Measurements from ENCODE around the gene CACNA1C. TPM values are rescaled to one million over a fixed set of nuclear protein-coding genes. Genes with fewer than 3 reads are reported as not detected.

The CACNA1C gene
- total and polyA plus RNA-seq, 2 of the 4 experiments (the other 2 are of a cell fraction), result 1.6 to 2.6 TPM

- POLR2A ChIA-PET (ENCODE audit: unreplicated experiment), result no interaction called here
- 47% methylated on average over 2 of the region's 7 CpGs; no CpG with 5 or more reads in 1 of the 2 experiments for WGBS, 2 experiments (ENCODE audit: extremely low coverage in 2 of 2, insufficient read length in 1 of 2)
These were observed 634.9 kb downstream of the CACNA1C start for GRCh38 chr12:2687726-2688125.

More at GRCh38 chr12:2687726-2688125, 634.9 kb downstream of the CACNA1C start:
- Histone ChIP-seq H2BK5ac (ENCODE audit: low read depth, low read length, poor library complexity, severe bottlenecking) (no peak overlapping the region), H3K4me2 (ENCODE audit: low read depth, low read length) (no peak overlapping the region), H3K56ac (ENCODE audit: extremely low read depth, insufficient read depth, low read length) (no peak overlapping the region), H3K27me3 (ENCODE audit: control insufficient read depth, insufficient read depth, low read length) (peaks cover 6% of the 10 kb centered on the region), H2AK9ac (replicated peaks; ENCODE audit: low read depth, low read length, poor library complexity) (no peak overlapping the region), H3K36me3 (ENCODE audit: control insufficient read depth, insufficient read depth, low read length) (peaks cover 22% of the 10 kb centered on the region), H4K8ac (ENCODE audit: low read depth in 2 of 2, low read length in 2 of 2) (no peak overlapping the region), H3K4me1 (ENCODE audit: control insufficient read depth, insufficient read depth, low read length) (no peaks in the 10 kb centered on the region), H3K27ac (ENCODE audit: insufficient read depth, low read length) (no peak overlapping the region), H4K91ac (ENCODE audit: insufficient read depth, low read depth, low read length) (no peak overlapping the region), H3K4me3 (ENCODE audit: insufficient read depth, low read depth, low read length) (no peak overlapping the region), H3K23ac (ENCODE audit: low read depth, low read length) (no peak overlapping the region), H2BK120ac (ENCODE audit: low read depth, low read length) (no peak overlapping the region), H4K5ac (ENCODE audit: low read depth, low read length) (no peak overlapping the region), H2AFZ (replicated peaks; ENCODE audit: low read length, poor library complexity) (no peak overlapping the region), H4K20me1 (ENCODE audit: insufficient read depth, low read length) (no peaks in the 10 kb centered on the region), H3K18ac (ENCODE audit: low read depth, low read length) (no peak overlapping the region), H3K4ac (ENCODE audit: low read depth, low read length) (no peak overlapping the region), H3K9me3 (ENCODE audit: control insufficient read depth, insufficient read depth, low read length) (no peaks in the 10 kb centered on the region), H3K79me1 (ENCODE audit: low read depth in 1 of 2, low read length in 2 of 2) (no peaks in the 10 kb centered on the region), H3K14ac (replicated peaks; ENCODE audit: low read depth, low read length) (no peak overlapping the region), H3K9ac (ENCODE audit: low read depth, low read length) (no peak overlapping the region), H2BK20ac (ENCODE audit: low read depth, low read length) (no peak overlapping the region), H3K9me1 (ENCODE audit: insufficient read depth, low read length) (no peaks in the 10 kb centered on the region), H2BK15ac (ENCODE audit: low read depth, low read length) (no peak overlapping the region), H2AK5ac (ENCODE audit: low read depth, low read length) (no peak overlapping the region)
- no TSS peak for BruUV-seq (replicated peaks)
- no peak for TF ChIP-seq CHD1 (IDR thresholded peaks at IDR 0.05; ENCODE audit: low read depth, low read length)
- no peak for TF ChIP-seq ELK1 (IDR thresholded peaks at IDR 0.05; ENCODE audit: borderline replicate concordance, low read depth, low read length)
- no peak for TF ChIP-seq FOS (IDR thresholded peaks at IDR 0.05; ENCODE audit: low read depth, low read length)
- TF ChIP-seq CTCF (conservative IDR thresholded peaks at IDR 0.05; ENCODE audit: low read depth, low read length), result no peak
- no peak for TF ChIP-seq RFX5 (IDR thresholded peaks at IDR 0.05; ENCODE audit: low read depth, low read length)
- no peak for TF ChIP-seq RAD21 (IDR thresholded peaks at IDR 0.05; ENCODE audit: low read length)
- TF ChIP-seq RCOR1 (IDR thresholded peaks at IDR 0.05; ENCODE audit: insufficient replicate concordance, low read length), result no peak
- no peak for TF ChIP-seq BHLHE40 (IDR thresholded peaks at IDR 0.05; ENCODE audit: low read depth, low read length)
- no peak for TF ChIP-seq MAZ (IDR thresholded peaks at IDR 0.05; ENCODE audit: borderline replicate concordance, low read depth, low read length)
- TF ChIP-seq NFE2L2 (IDR thresholded peaks at IDR 0.05; ENCODE audit: low read depth, low read length), result no peak
- CTCF ChIA-PET, result no interaction called here
- DNase-seq (no peak), ATAC-seq (ENCODE audit: low read depth) (no peak)
- dilution Hi-C loops (cut with HindIII; ENCODE audit: low sequenced_read_pairs, unreplicated experiment) (no loop called here), in situ Hi-C loops (cut with MboI; ENCODE audit: low sequenced_read_pairs) (no loop called here), intact Hi-C loops (cut with micrococcal nuclease) (no loop called here)

All from IMR-90 (cell line).